ENCODE data around the gene LNP1.

The LNP1 gene

DNA sequence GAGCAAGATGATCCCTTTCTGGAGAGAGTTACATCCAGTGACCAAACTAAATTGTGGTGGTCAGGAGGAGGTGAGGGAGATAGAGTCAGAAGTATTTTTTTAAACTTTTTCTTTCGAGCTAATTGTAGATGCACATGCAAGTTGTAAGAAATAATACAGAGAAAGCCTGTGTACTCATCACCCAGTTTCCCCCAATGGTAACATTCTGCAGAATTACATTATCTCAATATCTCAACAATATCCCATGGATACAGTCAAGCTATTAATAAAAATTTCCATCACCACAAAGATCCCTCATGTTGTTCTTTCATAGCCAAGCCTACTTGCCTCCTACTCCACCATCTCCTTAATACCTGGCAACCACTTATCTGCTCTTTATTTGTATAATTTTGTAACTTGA lies 87.8 kb downstream of the LNP1 start:
- H3K9me2 ChIP-seq (replicated peaks; ENCODE audit: insufficient read depth, low read length): no peaks in the 10 kb centered on the region
- no peak overlapping the region for H3K9ac ChIP-seq (ENCODE audit: low read length)
- H3K36me3 ChIP-seq (ENCODE audit: low read length): no peaks in the 10 kb centered on the region
- TF ChIP-seq EZH2phosphoT487 (conservative IDR thresholded peaks at IDR 0.05; ENCODE audit: low read length): no peak
- TF ChIP-seq, protein P1, sequence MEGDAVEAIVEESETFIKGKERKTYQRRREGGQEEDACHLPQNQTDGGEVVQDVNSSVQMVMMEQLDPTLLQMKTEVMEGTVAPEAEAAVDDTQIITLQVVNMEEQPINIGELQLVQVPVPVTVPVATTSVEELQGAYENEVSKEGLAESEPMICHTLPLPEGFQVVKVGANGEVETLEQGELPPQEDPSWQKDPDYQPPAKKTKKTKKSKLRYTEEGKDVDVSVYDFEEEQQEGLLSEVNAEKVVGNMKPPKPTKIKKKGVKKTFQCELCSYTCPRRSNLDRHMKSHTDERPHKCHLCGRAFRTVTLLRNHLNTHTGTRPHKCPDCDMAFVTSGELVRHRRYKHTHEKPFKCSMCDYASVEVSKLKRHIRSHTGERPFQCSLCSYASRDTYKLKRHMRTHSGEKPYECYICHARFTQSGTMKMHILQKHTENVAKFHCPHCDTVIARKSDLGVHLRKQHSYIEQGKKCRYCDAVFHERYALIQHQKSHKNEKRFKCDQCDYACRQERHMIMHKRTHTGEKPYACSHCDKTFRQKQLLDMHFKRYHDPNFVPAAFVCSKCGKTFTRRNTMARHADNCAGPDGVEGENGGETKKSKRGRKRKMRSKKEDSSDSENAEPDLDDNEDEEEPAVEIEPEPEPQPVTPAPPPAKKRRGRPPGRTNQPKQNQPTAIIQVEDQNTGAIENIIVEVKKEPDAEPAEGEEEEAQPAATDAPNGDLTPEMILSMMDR (IDR thresholded peaks at IDR 0.05; ENCODE audit: insufficient read depth, low read length, poor library complexity, severe bottlenecking): no peak
- H3K4me3 ChIP-seq (ENCODE audit: insufficient read depth, low read length, poor library complexity, severe bottlenecking): no peak overlapping the region
- H3K27me3 ChIP-seq (ENCODE audit: low read length): no peaks in the 10 kb centered on the region
- no peak overlapping the region for H3K27ac ChIP-seq (ENCODE audit: low read depth, low read length)
- no peak overlapping the region for H2AFZ ChIP-seq (ENCODE audit: low read depth, low read length, severe bottlenecking)
- H3K79me2 ChIP-seq (ENCODE audit: insufficient read depth, low read length): no peaks in the 10 kb centered on the region
- no peak overlapping the region for H3K4me2 ChIP-seq (ENCODE audit: low read depth, low read length, poor library complexity, severe bottlenecking)
- no peaks in the 10 kb centered on the region for H3K9me3 ChIP-seq (ENCODE audit: insufficient read depth, low read length)
- no peaks in the 10 kb centered on the region for H3F3A ChIP-seq (ENCODE audit: insufficient read depth)
- H4K20me1 ChIP-seq (ENCODE audit: low read depth, low read length): no peaks in the 10 kb centered on the region

DNA sequence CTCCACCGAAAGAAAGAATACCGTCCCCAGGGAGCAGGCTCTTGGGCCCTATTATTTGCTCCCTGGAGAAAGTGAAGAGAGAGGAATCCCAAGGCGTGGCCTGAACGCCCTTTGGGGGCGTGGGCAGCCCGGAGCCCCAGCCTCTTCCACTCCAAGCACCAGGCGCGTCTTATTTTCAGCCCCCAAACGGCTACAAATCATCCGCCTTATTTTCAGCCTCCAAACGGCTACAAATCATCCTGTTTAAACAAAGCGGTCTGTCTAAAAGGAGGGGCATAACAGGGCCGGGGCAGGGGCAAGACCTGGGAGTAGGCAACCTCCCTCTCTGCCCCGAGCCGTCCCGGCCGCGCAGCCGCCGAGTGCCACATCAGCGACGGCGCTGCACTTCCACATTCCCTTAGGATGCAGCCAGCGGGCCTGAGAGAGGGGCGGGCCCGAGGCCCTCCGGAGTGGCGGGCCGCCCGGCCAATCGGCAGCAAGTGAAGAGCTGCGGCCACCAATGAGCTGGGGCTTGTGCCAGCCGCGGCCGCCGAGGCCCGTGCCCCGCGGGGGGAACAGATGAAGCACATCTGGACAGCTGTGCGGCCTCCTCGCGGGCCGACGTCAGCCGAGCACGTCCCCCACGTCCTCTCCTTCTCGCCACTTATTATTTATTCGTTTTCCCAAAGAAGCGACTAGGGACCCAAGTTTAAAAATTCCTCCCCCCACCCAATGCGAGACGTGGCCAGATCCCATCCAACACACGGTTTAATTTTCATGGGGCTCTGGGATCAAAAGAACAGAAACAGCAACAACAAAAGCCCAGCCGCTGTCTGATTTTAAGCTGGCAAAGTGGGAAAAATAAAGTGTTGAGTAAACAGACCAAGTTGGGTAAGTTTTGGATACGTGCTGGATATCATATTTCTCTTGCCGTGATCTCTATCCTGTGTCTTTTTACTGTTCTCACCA lies 91.0 kb downstream of the LNP1 start, which contains the start of gene TMEM45A:
Gene TMEM45A (plus strand): TSS at position 561 of the 948 bp plus-strand sequence. CDS start 62,593 bp downstream, outside the sequence.
- no peaks in the 10 kb centered on the region for H3F3A ChIP-seq (ENCODE audit: insufficient read depth)
- H3K9me2 ChIP-seq (replicated peaks; ENCODE audit: insufficient read depth, low read length): no peaks in the 10 kb centered on the region
- H3K9me3 ChIP-seq (ENCODE audit: insufficient read depth, low read length): no peaks in the 10 kb centered on the region
- peak within 1 kb of the TSS; percentile 88 for H2AFZ ChIP-seq (ENCODE audit: low read depth, low read length, severe bottlenecking)
- peak within 1 kb of the TSS; percentile 56 for H3K4me2 ChIP-seq (ENCODE audit: low read depth, low read length, poor library complexity, severe bottlenecking)
- H3K27me3 ChIP-seq (ENCODE audit: low read length): no peaks in the 10 kb centered on the region
- H3K79me2 ChIP-seq (ENCODE audit: insufficient read depth, low read length): no peaks in the 10 kb centered on the region
- no peak within 1 kb of the TSS for H3K27ac ChIP-seq (ENCODE audit: low read depth, low read length)
- H3K9ac ChIP-seq (ENCODE audit: low read length): peak within 1 kb of the TSS; percentile 30
- no peaks in the 10 kb centered on the region for H4K20me1 ChIP-seq (ENCODE audit: low read depth, low read length)
- no peak for TF ChIP-seq EZH2phosphoT487 (conservative IDR thresholded peaks at IDR 0.05; ENCODE audit: low read length)
- TF ChIP-seq, protein P1 (IDR thresholded peaks at IDR 0.05; ENCODE audit: insufficient read depth, low read length, poor library complexity, severe bottlenecking): no peak
- H3K4me3 ChIP-seq (ENCODE audit: insufficient read depth, low read length, poor library complexity, severe bottlenecking): peak within 1 kb of the TSS; percentile 36
- H3K36me3 ChIP-seq (ENCODE audit: low read length): no peaks in the 10 kb centered on the region

DNA sequence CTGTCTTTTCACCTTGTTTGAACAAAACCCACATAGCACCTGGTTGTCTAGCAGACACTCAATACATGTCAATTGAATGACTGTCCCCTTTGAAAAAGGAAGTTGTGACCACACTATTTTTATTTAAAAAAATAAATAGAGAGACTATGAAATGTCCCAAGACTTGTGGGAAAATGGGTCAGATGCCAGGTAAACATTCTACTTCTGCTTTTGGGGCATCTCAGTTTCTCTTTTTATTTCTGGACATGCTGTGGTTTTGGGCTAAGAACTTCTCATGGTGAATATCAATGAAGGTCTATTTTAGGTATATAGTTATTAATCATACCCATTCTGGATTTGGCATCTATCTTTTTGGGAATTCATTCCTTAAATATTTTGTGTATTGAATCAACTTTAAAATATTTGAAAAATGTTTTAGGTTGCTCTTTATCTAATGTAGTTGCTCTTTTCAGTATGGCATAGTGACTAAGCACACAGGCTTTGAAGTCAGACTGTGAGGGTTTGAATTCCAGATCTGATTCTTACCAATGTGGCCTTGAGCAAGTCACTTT lies 95.4 kb downstream of the LNP1 start:
- Histone ChIP-seq H3K4me2 (ENCODE audit: low read depth, low read length, poor library complexity, severe bottlenecking) (no peak overlapping the region), H3K9ac (ENCODE audit: low read length) (no peak overlapping the region), H3K9me3 (ENCODE audit: insufficient read depth, low read length) (no peaks in the 10 kb centered on the region), H3K36me3 (ENCODE audit: low read length) (no peaks in the 10 kb centered on the region), H3K4me3 (ENCODE audit: insufficient read depth, low read length, poor library complexity, severe bottlenecking) (no peak overlapping the region), H2AFZ (ENCODE audit: low read depth, low read length, severe bottlenecking) (no peak overlapping the region), H3F3A (ENCODE audit: insufficient read depth) (no peaks in the 10 kb centered on the region), H3K9me2 (replicated peaks; ENCODE audit: insufficient read depth, low read length) (no peaks in the 10 kb centered on the region), H3K27me3 (ENCODE audit: low read length) (no peaks in the 10 kb centered on the region), H3K27ac (ENCODE audit: low read depth, low read length) (no peak overlapping the region), H4K20me1 (ENCODE audit: low read depth, low read length) (no peaks in the 10 kb centered on the region), H3K79me2 (ENCODE audit: insufficient read depth, low read length) (no peaks in the 10 kb centered on the region)
- TF ChIP-seq, protein P1 (IDR thresholded peaks at IDR 0.05; ENCODE audit: insufficient read depth, low read length, poor library complexity, severe bottlenecking): no peak
- TF ChIP-seq EZH2phosphoT487 (conservative IDR thresholded peaks at IDR 0.05; ENCODE audit: low read length): no peak

Data from SU-DHL-6 (cell line).